Osteoblast (primary cell): ENCODE measurements around the gene DCUN1D3. TPM values are rescaled to one million over a fixed set of nuclear protein-coding genes. Genes with fewer than 3 reads are reported as not detected.

Experiments used
- DNase-seq: peaks from one replicate; pipeline ENCODE4 v3.0.0; 2011; ENCODE audit warnings: low spot score, mixed read lengths; ENCODE audit not compliant: insufficient read length; ENCODE audit errors: missing footprints
- H2AFZ ChIP-seq: 2 replicates; pipeline ENCODE4 v1.6.0; 2011; ENCODE audit warnings: mild to moderate bottlenecking, low read length
- H3K27ac ChIP-seq: 2 replicates; pipeline ENCODE4 v1.5.1; 2011; ENCODE audit warnings: mild to moderate bottlenecking, low read depth, low read length, moderate library complexity
- H3K27me3 ChIP-seq: 2 replicates; pipeline ENCODE4 v1.6.0; 2012; ENCODE audit warnings: mild to moderate bottlenecking, control low read depth, inconsistent platforms, low read length, moderate library complexity; ENCODE audit not compliant: insufficient read depth
- H3K36me3 ChIP-seq: 2 replicates; pipeline ENCODE4 v1.5.1; 2011; ENCODE audit warnings: mild to moderate bottlenecking, low read length, control low read depth, moderate library complexity; ENCODE audit not compliant: insufficient read depth
- H3K4me1 ChIP-seq: 2 replicates; pipeline ENCODE4 v1.5.1; 2011; ENCODE audit warnings: mild to moderate bottlenecking, low read length, control low read depth, moderate library complexity; ENCODE audit not compliant: insufficient read depth
- H3K4me2 ChIP-seq: 2 replicates; pipeline ENCODE4 v1.6.0; 2011; ENCODE audit warnings: mild to moderate bottlenecking, low read length; ENCODE audit not compliant: insufficient read depth
- H3K4me3 ChIP-seq: fragments of 200-600 bp; sonication (generic); 3 replicates; pipeline ENCODE4 v1.5.1; 2012; ENCODE audit warnings: mild to moderate bottlenecking, low read length, inconsistent platforms; ENCODE audit not compliant: insufficient read depth
- H3K79me2 ChIP-seq: 2 replicates; pipeline ENCODE4 v1.6.0; 2012; ENCODE audit warnings: mild to moderate bottlenecking, low read length, control low read depth, inconsistent platforms; ENCODE audit not compliant: insufficient read depth
- H3K9me3 ChIP-seq: 2 replicates; pipeline ENCODE4 v1.5.1; 2011; ENCODE audit warnings: low read depth, low read length, control low read depth
- H4K20me1 ChIP-seq: 2 replicates; pipeline ENCODE4 v1.6.0; 2012; ENCODE audit warnings: mild to moderate bottlenecking, low read length, control low read depth; ENCODE audit not compliant: insufficient read depth
- CTCF ChIP-seq: IDR thresholded peaks from 2 replicates; pipeline ENCODE4 v1.5.1; 2011; ENCODE audit warnings: mild to moderate bottlenecking, low read depth, low read length, moderate library complexity; ENCODE audit errors: extremely low read depth
- total RNA-seq: library from RNA; depleted of rRNA; stranded (reverse); fragments of >200 nt; gene quantifications from 2 replicates; pipeline ENCODE4 v1.2.3, GENCODE V29; 2012

The DCUN1D3 gene
- total RNA-seq, 1 donor = 33.7 TPM

- H4K20me1 ChIP-seq = no peaks in the 10 kb centered on the region
- H3K79me2 ChIP-seq = no peaks in the 10 kb centered on the region
- no peaks in the 10 kb centered on the region for H3K4me1 ChIP-seq
- H3K9me3 ChIP-seq = no peaks in the 10 kb centered on the region
- no peak overlapping the region for H3K4me2 ChIP-seq
- TF ChIP-seq CTCF = no peak
- H3K27ac ChIP-seq = no peak overlapping the region
- H2AFZ ChIP-seq = no peak overlapping the region
- peaks cover 26% of the 10 kb centered on the region for H3K36me3 ChIP-seq
- no peak for DNase-seq
- H3K4me3 ChIP-seq = no peak overlapping the region
- H3K27me3 ChIP-seq = no peaks in the 10 kb centered on the region
Observed at GRCh38 chr16:20821682-20822081, 78.5 kb downstream of the DCUN1D3 start.

GRCh38 chr16:20818929-20819585 is 81.1 kb downstream of the DCUN1D3 start:
- Histone ChIP-seq H3K36me3 (peaks cover 32% of the 10 kb centered on the region), H3K27ac (no peak overlapping the region), H4K20me1 (no peaks in the 10 kb centered on the region), H3K9me3 (no peaks in the 10 kb centered on the region), H3K27me3 (no peaks in the 10 kb centered on the region), H3K4me3 (no peak overlapping the region), H3K4me1 (no peaks in the 10 kb centered on the region), H3K4me2 (no peak overlapping the region), H2AFZ (no peak overlapping the region), H3K79me2 (no peaks in the 10 kb centered on the region)
- no peak for DNase-seq
- TF ChIP-seq CTCF = no peak

GRCh38 chr16:20814784-20815183 is 85.4 kb downstream of the DCUN1D3 start:
- Histone ChIP-seq H3K36me3 (peaks cover 31% of the 10 kb centered on the region), H3K4me2 (no peak overlapping the region), H2AFZ (no peak overlapping the region), H3K4me1 (no peaks in the 10 kb centered on the region), H3K27me3 (no peaks in the 10 kb centered on the region), H4K20me1 (no peaks in the 10 kb centered on the region), H3K27ac (no peak overlapping the region), H3K4me3 (no peak overlapping the region), H3K79me2 (peaks cover 7% of the 10 kb centered on the region), H3K9me3 (no peaks in the 10 kb centered on the region)
- TF ChIP-seq CTCF = no peak
- DNase-seq = peak; percentile 37

DNA sequence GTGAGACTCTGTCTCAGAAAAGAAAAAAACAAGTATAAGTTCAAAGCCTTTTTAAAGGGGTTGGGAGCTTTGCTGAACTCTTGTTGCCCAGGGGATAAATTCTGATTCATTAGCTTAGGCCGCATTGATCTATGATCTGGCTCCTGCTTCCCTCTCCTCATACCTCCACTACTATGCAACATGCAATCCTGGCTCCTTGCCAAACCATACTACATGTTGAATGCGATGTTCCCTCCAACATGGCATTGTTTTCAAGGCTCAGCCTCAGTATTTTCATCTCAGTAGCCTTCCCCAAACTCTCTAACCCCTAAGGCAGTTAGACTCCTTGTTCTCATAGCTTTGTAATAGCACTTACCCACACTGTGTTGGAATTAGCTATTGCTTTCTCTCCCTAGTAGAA is 87.6 kb downstream of the DCUN1D3 start:
- no peaks in the 10 kb centered on the region for H3K27me3 ChIP-seq
- H3K79me2 ChIP-seq = peaks cover 11% of the 10 kb centered on the region
- peaks cover 21% of the 10 kb centered on the region for H3K36me3 ChIP-seq
- H3K9me3 ChIP-seq = no peaks in the 10 kb centered on the region
- no peak overlapping the region for H3K27ac ChIP-seq
- DNase-seq = no peak
- TF ChIP-seq CTCF = no peak
- H3K4me3 ChIP-seq = no peak overlapping the region
- H2AFZ ChIP-seq = no peak overlapping the region
- H4K20me1 ChIP-seq = no peaks in the 10 kb centered on the region
- peaks cover 4% of the 10 kb centered on the region for H3K4me1 ChIP-seq
- no peak overlapping the region for H3K4me2 ChIP-seq
